ENCODE data around the gene A3GALT2. TPM values are rescaled to one million over a fixed set of nuclear protein-coding genes. Genes with fewer than 3 reads are reported as not detected.

Gene A3GALT2
- total RNA-seq, 1 donor from 2014 or later = 0.29 TPM

DNA sequence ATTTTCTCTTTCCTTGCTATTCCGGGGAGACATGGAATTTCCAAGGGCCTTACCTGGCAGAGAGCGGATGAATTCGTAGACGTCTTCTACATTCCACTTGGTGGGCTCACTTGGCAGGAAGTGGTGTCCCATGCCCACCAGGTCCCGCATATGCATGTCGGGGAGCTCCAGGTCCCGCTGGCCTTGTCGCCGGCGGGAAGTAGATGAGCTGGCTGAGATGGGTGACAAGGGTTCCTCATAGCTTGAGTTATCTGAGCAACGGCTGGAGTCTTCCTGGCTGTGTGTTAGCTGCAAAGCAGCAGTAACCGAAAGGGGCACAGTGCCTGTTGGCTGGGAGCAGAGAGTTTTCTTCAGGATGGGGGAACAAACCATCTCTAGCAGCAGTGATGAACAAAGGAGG lies 7.9 kb upstream of the A3GALT2 start:
- Mint-ChIP-seq H3K27me3 (no peaks in the 10 kb centered on the region), H3K36me3 (ENCODE audit: insufficient read depth) (peaks cover 43% of the 10 kb centered on the region), H3K4me3 (ENCODE audit: low read depth) (no peak overlapping the region), H3K9me3 (ENCODE audit: low read depth) (no peaks in the 10 kb centered on the region), H3K4me1 (ENCODE audit: low read depth) (peaks cover 3% of the 10 kb centered on the region), H3K27ac (no peak overlapping the region)
- no peak for DNase-seq (ENCODE audit: low spot score, unreplicated experiment)
- TF ChIP-seq, protein P1, sequence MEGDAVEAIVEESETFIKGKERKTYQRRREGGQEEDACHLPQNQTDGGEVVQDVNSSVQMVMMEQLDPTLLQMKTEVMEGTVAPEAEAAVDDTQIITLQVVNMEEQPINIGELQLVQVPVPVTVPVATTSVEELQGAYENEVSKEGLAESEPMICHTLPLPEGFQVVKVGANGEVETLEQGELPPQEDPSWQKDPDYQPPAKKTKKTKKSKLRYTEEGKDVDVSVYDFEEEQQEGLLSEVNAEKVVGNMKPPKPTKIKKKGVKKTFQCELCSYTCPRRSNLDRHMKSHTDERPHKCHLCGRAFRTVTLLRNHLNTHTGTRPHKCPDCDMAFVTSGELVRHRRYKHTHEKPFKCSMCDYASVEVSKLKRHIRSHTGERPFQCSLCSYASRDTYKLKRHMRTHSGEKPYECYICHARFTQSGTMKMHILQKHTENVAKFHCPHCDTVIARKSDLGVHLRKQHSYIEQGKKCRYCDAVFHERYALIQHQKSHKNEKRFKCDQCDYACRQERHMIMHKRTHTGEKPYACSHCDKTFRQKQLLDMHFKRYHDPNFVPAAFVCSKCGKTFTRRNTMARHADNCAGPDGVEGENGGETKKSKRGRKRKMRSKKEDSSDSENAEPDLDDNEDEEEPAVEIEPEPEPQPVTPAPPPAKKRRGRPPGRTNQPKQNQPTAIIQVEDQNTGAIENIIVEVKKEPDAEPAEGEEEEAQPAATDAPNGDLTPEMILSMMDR (IDR thresholded peaks at IDR 0.05; ENCODE audit: unreplicated experiment) = no peak

DNA sequence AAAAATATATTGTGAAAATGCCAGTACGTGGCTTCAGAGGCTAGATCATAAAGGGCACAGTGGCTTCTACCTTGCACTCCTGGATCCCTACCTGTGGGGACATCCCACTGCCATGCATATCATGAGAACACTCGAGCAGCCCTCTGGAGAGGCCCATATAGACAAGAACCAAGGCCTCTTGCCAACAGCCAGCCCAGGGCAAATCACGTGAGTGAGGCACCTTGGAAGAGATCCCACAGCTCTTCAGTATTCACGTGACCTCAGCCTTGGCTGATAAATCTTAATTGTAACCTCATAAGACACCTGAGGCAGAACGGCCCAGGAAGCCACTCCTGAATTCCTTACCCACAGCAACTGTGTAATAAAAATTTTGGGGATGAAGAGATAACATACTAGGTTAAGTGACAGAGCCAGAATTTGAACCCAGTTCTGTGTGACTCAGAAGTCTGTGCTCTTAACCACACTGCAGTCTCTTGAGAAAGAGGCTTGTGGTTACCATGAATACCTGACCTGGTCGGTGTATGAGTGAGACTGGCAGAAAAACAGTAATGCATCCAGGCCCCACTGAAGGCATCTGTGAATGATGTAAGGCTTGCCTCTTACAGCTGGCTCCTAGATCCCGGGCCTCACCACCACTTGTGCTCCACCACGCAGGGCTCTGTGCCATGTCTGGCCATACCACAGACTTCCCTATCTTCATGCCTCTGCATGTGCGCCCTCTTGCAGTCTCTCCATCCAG lies 6.9 kb upstream of the A3GALT2 start:
- Mint-ChIP-seq H3K4me1 (ENCODE audit: low read depth) (no peaks in the 10 kb centered on the region), H3K9me3 (ENCODE audit: low read depth) (no peaks in the 10 kb centered on the region), H3K4me3 (ENCODE audit: low read depth) (no peak overlapping the region), H3K36me3 (ENCODE audit: insufficient read depth) (peaks cover 42% of the 10 kb centered on the region), H3K27me3 (no peaks in the 10 kb centered on the region), H3K27ac (no peak overlapping the region)
- no peak for DNase-seq (ENCODE audit: low spot score, unreplicated experiment)
- TF ChIP-seq, protein P1 (IDR thresholded peaks at IDR 0.05; ENCODE audit: unreplicated experiment) = no peak

DNA sequence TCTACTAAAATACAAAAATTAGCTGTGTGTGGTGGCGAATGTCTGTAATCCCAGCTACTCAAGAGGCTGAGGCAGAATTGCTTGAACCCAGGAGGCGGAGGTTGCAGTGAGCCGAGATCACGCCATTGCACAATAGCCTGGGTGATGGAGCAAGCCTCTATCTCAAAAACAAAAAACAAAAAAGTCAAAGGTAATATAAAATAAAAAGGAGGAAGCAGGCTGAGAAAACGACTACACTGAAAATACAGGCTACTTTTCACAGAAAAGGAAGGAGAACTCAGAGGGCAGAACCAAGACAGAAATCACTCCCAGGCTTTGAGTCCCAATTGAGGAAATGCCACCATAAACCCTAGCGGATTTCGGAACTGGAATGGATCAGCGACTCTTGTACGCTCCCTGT lies 5.9 kb upstream of the A3GALT2 start:
- Mint-ChIP-seq H3K4me3 (ENCODE audit: low read depth) (no peak overlapping the region), H3K27me3 (no peaks in the 10 kb centered on the region), H3K4me1 (ENCODE audit: low read depth) (no peaks in the 10 kb centered on the region), H3K36me3 (ENCODE audit: insufficient read depth) (peaks cover 38% of the 10 kb centered on the region), H3K27ac (no peak overlapping the region), H3K9me3 (ENCODE audit: low read depth) (no peaks in the 10 kb centered on the region)
- no peak for DNase-seq (ENCODE audit: low spot score, unreplicated experiment)
- TF ChIP-seq, protein P1 (IDR thresholded peaks at IDR 0.05; ENCODE audit: unreplicated experiment) = no peak

DNA sequence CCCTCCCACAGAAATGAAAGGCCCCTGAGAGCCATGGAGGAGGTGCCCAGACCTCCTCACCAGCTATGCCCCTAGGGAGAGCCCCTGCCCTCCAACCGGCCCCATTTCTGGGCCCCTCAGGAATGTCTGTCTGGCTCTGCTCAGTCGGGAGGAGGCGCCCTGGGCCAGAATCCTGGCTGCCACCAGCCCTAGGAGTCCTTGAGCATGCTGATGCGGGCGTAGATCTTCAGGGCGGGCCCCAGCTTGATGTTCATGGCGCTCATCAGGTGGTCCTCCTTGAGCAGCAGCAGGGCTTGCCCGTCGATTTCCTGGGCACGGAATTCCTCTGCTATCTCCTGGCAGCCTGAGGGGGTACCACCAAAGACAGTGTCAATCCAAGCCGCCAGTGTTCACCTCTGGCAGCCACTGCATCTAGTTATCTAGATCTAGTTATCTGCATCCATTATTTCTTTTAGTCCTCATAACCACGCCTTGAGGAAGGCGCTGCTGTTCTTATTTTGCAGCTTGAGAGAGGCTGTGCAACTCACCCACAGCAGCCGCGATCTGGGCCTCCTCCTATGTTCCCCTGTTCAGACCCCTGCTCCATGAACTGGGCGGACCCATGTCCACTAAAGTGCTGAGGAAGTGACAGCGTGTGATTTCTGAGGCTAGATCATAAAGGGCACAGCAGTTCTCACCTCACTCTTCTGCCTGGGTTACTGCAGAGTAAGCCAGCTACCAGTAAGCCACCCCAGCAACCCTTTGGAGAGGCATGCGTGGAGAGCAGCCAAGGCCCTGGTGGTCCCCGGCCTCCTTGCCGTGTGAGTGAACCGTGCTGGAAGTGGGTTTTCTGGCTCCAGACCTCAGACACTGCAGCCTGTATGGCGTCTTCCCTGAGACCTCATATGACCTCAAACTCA lies 4.0 kb upstream of the A3GALT2 start:
- H3K27me3 Mint-ChIP-seq = no peaks in the 10 kb centered on the region
- no peak overlapping the region for H3K27ac Mint-ChIP-seq
- TF ChIP-seq, protein P1 (IDR thresholded peaks at IDR 0.05; ENCODE audit: unreplicated experiment) = no peak
- DNase-seq (ENCODE audit: low spot score, unreplicated experiment) = no peak
- peaks cover 39% of the 10 kb centered on the region for H3K36me3 Mint-ChIP-seq (ENCODE audit: insufficient read depth)
- H3K4me1 Mint-ChIP-seq (ENCODE audit: low read depth) = no peaks in the 10 kb centered on the region
- no peak overlapping the region for H3K4me3 Mint-ChIP-seq (ENCODE audit: low read depth)
- no peaks in the 10 kb centered on the region for H3K9me3 Mint-ChIP-seq (ENCODE audit: low read depth)

DNA sequence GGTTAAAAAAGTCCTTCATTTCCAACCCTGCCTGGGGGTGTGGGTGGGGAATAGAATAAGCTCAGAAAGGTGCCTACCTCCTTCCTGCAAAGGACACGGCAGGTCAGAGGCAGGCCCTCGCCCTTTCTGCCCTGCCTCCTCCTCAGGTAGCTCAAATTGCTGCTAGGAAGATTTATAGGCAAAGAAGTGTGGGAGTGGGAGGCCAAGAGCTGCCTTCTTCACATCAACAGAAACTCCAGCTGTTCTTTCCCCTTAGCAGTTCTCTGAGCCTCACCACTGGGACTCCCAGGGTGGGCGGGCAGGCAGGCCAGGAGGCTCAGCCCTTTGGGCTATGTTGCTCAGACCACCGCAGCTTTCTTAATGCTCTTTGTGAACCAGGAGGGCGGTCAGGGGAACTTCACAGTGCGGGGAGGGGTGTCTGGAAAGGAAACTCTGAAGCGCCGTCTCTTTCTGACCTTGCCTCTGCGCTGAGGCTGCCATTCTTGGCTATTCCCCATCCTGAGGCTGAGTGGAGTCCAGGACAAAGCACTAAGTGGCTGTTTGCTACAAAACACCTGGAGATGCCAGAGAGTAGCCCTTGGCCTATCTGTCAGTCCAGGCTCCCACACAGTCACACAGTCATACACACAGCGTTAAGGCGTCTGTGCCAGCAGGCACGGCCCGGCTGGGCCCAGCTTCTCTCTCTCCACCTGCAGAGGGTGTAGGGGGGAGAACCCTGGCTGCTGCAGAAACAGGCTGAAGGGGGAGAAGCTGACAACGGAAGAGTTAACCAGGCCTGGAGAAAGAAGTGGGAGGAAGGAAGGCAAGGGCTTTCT lies 3.0 kb upstream of the A3GALT2 start:
- no peak for DNase-seq (ENCODE audit: low spot score, unreplicated experiment)
- Mint-ChIP-seq H3K27ac (no peak overlapping the region), H3K27me3 (no peaks in the 10 kb centered on the region), H3K36me3 (ENCODE audit: insufficient read depth) (peaks cover 32% of the 10 kb centered on the region), H3K4me1 (ENCODE audit: low read depth) (no peaks in the 10 kb centered on the region), H3K9me3 (ENCODE audit: low read depth) (no peaks in the 10 kb centered on the region), H3K4me3 (ENCODE audit: low read depth) (no peak overlapping the region)
- TF ChIP-seq, protein P1 (IDR thresholded peaks at IDR 0.05; ENCODE audit: unreplicated experiment) = no peak
